ENCODE results near the gene RNF4.
"Not testable (repeated sequence)": the region's sequence is repeated elsewhere in the genome, so short reads cannot be mapped to it uniquely, and the experiment has no call there.

The RNF4 gene

DNA sequence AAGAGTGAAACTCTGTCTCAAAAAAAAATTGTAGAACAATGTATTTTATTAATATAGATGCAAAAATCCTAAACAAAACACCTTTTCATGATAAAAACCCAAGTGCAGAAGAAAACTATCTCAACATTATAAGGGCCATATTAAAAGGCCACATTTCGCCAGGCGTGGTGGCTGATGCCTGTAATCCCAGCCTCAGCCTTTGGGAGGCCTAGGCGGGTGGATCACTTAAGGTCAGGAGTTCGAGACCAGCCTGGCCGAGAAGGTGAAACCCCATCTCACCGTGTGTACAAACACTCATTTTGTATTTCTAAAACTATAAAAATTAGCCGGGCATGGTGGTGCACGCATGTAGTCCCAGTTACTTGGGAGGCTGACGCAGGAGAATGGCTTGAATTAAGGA is 57.7 kb downstream of the RNF4 start:
- DNase-seq (ENCODE audit: low read depth in 2 of 2): no peak

DNA sequence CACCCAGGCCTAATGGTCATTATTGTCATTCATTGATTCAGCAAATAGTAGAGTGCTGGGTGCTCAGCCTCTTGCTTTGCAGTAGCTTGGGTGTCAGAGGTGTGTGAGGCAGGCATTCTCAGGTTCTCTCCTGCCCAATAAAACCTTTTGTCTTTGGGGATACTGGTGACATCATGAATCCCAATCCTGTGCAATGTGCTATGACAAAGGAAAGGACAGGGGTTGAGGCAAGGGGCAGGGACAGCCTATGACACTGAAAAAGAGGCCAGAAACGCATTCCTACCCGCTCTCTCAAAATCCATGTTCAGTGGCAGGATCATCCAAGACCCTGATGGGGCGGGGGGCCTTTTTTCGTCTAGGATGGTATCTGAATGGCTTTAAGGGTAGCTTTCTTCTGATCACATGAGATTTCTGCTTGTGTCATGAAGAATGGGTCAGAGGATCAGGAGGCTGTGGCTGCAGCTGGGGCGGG is 66.0 kb downstream of the RNF4 start:
- DNase-seq (ENCODE audit: low read depth in 2 of 2): no peak

DNA sequence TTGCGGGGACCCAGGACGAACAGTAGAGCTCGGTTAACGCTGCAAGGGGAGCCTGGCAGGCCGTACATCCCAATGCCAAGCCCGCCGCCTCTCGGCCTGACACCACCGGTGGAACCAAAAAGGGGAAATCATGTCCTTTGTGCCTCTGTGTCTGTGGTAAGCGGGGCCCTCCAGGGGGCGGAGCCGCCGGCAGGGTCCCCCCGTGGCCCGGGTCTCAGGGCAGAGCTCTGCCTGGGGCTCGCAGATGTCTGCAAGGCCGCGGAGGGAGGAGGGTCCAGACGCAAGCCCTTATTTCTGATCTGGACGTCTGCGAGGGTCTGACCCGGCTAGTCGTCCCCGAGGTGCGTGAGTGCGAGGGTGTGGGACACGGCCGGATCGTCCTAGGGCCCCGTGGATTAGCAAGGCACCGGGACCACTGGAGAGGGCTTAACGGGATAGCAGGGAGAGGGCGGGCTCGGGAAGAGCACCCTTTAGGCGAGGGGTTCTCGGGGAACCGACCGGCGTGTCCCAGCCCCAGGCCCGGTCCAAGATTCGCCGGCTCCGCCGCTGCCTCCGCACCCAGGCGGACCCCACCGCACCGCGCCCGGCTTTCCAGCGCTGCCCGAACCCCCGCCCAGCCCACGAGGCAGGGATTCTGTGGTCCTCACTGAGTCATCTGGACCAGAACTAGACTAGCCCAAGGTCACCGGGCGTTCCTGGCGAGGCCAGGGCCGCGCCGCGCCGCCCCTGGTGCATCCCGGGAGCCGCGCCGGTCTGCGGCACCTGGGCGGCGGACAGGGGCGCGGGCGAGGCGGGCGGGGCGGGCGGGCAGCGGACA is 66.7 kb downstream of the RNF4 start:
- peak; percentile 12 to 24 for DNase-seq (ENCODE audit: low read depth in 2 of 2)

DNA sequence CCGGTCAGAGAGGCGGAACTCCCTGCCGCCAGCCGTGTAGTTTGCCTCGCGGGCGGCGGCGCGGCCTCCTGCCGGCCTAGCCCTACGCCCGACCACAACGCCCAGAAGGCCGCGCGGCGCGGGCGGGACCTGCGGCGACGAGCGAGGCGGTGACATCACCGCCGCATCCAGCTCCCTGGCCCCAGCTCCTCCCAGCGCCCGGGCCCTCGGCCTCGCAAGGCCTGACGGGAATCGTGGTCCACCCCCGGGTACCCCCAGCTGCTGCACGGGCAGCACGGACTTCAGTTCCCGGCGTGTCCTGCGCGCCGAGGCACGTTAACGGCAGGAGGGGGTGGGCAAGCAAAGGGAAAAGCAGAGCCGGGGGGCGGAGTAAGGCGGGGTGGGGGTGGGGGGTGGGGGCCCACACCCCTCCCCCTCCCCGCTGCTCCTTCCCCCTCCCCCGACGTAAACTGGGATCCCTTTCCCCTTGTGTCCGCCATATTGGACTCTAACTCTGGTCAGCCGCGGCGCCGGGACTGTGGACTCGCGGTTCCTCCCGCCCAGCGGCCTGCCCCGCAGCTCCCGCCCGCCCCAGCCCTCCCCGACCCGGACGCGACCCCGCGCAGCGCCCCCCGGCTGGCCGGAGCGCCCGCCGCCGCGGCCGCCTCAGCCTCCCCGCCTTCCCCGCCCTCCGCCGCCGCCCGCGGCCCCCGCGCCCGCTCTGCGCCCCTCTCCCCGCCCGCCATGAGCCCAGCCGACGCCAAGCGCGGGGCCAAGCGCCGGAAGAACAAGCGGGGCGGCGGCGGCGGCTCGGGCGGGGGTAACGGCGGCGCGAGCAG is 67.5 kb downstream of the RNF4 start, which contains the start of gene FAM193A:
Gene FAM193A, plus strand, starts transcription at position 455 of the 818 bp plus-strand sequence. Its CDS starts 269 bp downstream, at position 724.
- DNase-seq (ENCODE audit: low read depth in 2 of 2): peak; percentile 99

DNA sequence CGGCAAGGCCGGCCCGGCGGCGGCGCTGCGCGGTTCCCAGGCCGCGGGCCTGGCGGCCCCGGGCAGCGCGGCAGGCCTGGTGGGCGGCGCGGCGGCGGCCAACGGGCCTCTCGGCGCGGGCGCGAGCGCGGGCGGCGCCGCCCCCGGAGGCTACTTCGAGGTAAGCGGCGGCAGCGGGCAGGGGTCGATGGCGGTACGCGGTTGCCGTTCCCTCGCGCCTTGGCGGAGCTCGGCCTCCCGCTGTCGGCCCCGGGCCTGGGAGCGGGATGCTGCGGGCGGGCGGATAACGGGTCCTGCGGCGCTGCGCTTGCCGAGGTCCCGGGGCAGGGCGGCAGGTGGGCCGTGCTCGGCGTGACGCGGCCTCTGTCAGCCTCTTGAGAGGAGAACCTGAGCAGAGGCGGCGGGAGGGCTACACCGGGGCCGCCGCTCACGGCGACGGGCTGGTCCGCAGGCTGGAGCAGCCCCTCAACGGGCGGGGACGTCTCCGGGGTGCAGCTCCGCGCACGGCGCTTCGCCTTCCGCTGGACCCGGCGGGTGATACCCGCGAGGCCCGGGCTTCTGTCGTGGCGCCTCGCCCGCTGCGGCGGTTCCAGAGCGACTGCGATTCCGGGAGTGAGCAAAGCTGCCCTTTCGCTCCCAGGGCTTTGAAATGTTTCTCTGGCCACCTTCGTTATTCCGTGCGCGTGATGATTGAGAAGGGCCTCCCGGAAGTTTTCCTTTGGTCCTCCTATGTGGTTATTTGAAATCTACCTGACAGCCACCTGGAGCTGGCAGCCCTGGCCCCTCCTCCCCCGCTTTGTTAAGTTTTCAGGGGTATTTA is 68.3 kb downstream of the RNF4 start:
- peak; percentile 13 to 39 for DNase-seq (ENCODE audit: low read depth in 2 of 2)

DNA sequence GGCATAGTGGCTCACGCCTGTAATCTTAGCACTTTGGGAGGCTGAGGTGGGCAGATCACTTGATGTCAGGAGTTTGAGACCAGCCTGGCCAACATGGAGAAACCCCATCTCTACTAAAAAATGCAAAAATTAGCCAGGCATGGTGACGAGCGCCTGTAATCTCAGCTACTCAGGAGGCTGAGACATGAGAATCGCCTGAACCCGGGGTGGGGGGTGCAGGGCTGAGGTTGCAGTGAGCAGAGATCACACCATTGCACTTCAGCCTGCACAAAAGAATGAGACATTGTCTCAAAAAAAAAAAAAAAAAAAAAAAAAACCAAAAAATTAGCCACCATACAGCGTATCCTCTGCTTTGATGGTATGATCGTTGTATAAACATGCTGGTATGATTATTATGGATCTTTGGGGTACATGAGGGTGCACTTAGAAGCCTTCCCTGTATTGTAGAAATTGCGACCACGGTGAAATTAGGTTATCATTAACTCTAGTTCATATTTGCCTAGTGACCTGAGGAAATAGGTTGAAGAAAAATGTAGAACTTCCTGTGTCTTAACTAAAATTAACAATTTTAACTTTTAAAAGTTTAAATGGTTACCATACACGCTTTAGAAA is 74.8 kb downstream of the RNF4 start:
- DNase-seq (ENCODE audit: low read depth in 2 of 2): not testable (repeated sequence)

DNA sequence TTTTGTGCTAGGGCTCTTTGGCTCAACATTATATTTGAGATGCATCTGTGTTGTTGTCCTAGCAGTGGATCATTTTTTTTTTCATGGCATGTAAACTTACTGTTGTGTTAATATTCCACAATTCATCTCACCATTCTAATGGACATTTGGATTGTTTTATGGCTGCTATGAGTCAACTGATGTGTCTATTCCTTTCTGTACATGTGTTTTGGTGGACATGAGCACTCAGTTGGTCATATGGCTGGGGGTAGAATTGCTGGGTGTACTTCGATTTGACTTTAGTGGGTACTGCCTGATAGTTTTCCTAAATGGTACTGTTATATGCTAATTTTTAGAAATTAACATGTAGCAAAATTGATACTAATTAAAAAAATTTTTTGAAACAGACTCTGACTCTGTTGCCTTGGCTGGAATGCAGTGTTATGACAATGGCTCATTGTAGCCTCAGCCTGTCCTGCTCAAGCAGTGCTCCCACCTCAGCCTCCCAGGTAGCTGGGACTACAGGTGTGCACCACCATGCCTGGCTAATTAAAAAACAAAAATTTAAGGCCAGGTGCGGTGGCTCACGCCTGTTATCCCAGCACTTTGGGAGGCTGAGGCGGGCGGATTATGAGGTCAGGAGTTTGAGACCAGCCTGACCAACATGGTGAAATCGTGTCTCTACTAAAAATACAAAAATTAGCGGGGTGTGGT is 76.6 kb downstream of the RNF4 start:
- DNase-seq (ENCODE audit: low read depth in 2 of 2): no peak

DNA sequence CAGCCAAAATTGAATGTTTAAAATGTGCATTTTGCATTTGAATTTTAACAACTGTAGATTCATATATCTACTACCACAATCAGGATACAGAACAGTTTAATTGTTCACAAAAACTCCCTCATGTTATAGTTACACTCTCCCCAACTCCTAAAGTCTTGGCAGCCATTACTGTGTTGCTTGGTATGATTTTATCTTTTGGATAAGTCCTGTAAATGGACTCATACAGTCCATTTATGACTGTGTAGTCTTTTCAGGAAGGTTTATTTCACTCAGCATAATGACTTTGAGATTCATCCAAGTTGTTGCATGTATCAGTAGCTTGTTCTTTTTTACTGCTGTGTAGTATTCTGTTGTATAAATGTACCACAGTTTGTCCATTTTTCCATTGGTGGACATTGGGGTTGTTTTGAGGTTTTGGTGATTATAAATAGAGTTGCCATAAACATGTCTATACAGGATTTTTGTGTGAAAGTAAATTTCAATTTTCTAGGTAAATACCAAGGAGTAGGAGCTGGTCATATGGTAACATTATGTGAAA is 77.4 kb downstream of the RNF4 start:
- DNase-seq (ENCODE audit: low read depth in 2 of 2): no peak

DNA sequence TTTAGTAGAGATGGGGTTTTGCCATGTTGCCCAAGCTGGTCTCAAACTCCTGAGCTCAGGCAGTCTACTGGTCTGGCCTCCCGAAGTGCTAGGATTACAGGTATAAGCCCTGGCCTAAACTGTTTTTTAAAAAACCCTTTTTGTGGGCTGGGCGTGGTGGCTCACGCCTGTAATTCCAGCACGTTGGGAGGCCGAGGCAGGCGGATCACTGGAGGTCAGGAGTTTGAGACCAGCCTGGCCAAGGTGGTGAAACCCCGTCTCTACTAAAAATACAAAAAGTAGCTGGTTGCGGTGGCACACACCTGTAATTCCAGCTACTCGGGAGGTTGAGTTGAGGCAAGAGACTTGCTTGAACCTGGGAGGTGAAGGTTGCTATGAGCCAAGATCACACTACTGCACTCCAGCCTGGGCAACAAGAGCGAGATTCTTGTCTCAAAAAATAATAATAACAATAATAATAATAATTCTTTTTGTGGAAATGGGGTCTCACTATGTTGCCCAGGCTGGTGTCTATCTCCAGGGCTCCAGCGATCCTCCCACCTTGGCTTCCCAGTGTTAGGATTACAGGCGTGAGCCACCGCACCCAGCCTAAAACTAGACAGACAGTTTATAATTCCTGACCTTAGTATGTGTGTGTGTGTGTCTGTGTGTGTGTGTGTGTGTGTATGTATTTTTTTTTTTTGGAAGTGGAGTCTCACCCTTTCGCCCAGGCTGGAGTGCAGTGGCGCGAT is 78.2 kb downstream of the RNF4 start:
- DNase-seq (ENCODE audit: low read depth in 2 of 2): not testable (repeated sequence)

DNA sequence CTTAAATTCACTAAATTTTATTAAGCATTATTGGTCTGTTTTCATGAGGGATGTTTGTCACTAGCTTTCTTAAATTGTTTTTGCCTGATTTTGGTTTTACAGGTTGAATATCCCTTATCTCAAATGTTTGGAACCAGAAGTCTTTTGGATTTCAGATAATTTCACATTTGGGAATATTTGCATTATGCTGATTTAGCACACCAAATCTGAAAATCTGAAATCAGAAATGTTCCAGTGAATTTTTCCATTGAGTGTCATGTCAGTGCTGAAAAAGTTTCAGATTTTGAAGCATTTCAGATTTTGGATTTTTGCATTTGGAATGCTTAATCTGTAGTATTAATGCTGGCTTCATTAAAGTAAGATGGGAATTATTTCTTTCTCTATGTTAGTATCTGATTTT is 82.2 kb downstream of the RNF4 start:
- no peak for DNase-seq (ENCODE audit: low read depth in 2 of 2)

DNA sequence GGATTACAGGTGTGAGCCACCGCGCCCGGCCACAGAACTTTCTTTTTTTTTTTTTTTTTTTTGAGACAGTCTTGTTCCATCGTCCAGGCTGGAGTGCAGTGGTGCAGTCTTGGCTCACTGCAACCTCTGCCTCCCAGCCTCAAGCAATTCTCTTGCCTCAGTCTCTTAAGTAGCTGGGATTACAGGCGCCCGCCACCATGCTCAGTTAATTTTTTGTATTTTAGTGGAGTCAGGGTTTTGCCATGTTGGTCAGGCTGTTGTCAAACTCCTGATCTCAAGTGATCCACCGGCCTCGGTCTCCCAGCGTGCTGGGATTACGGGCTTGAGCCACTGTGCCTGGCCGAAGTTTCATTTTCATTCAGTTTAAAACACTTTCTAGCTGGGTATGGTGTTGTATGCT is 83.9 kb downstream of the RNF4 start:
- DNase-seq (ENCODE audit: low read depth in 2 of 2): no peak

DNA sequence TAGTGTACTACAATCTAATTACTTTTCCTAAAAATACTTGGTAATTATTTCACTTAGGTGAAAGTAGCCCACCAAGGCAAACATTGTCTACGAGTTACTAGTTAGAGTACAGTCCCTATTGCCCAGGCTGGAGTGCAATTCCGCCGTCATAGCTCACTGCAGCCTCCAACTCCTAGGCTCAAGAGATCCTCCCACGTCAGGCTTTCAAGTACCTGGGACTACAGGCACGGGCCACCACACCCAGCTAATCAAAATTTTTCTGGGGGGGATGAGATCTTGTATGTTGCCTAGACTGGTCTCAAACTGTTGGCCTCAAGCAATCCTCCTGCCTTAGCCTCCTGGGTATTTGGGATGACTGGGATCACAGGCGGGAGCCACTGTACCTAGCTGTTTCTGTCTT is 89.4 kb downstream of the RNF4 start:
- no peak for DNase-seq (ENCODE audit: low read depth in 2 of 2)

DNA sequence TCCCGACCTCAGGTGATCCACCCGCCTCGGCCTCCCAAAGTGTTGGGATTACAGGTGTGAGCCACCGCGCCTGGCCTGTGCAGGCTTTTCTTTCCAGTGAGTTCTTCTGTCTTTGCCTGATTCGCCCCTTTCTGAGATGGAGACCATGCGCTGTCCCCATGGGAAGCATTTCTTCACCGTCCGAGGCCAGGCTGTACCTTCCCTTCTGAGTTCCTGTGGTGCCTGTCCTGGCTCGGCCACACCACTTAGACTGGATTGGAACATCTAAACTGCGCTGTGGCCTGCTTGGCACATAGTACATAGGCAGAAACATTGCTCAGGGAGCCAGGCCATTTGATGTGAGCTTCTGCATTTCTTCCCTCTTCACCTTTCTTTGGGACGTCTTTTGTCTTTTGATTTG is 91.3 kb downstream of the RNF4 start:
- no peak for DNase-seq (ENCODE audit: low read depth in 2 of 2)

Measured in stimulated activated CD8-positive, alpha-beta memory T cell treated with anti-CD3 and anti-CD28 coated beads, Interleukin-15, amount 100 ng/mL, for 4 hours (primary cell).